Measurements from ENCODE around the gene NEURL3. TPM values are rescaled to one million over a fixed set of nuclear protein-coding genes. Genes with fewer than 3 reads are reported as not detected.

The NEURL3 gene
- total and polyA plus RNA-seq, 9 of the 15 experiments (the other 6 are each of a cell fraction or from before 2014, with no cell fraction given) = not detected

DNA sequence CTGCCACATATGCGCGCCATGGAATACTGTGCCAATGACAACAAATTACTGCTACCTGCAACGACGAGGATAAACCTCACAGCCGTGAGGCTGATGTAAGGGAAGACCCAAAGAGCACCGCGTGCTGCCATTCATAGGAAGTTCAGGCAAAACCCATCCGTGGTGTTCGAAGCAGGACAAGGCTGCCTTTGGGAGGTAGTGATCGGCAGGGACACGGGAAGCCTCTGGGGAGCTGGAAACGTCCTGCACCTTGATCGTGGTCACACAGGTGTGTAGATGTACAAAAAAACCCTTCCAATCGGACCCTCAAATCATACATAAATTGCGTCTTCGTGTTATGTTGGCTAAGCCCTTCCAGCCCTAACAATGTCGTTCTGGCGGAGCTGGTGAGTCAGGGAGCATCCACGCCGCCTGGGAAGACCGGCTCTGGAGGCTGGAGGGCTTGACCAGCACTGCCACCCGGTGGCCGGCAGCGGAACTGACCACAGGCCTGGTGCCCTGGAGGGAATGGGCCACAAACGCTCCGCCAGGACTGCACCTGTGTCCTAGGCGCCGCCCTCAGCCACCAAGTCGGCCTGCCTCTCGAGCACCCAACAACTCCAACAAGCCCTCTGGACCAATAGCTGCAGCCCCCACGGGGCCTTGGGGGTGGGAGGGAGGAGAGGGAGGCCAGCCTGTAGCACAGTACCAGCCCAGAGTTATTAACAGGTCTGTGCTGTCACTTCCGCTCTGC, 4.1 kb upstream of the NEURL3 start (continued):
- TF ChIP-seq, protein P1, sequence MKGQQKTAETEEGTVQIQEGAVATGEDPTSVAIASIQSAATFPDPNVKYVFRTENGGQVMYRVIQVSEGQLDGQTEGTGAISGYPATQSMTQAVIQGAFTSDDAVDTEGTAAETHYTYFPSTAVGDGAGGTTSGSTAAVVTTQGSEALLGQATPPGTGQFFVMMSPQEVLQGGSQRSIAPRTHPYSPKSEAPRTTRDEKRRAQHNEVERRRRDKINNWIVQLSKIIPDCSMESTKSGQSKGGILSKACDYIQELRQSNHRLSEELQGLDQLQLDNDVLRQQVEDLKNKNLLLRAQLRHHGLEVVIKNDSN (CRISPR knock-in tag; IDR thresholded peaks at IDR 0.05) = peak; percentile 7; the same call in 1 of the 2 replicates
- TF ChIP-seq ZBTB17 (CRISPR knock-in tag; IDR thresholded peaks at IDR 0.05) (no peak), POLR2G (IDR thresholded peaks at IDR 0.05; ENCODE audit: low read depth, low read length) (no peak), ZNF717 (CRISPR knock-in tag; IDR thresholded peaks at IDR 0.05) (no peak), PCBP2 (IDR thresholded peaks at IDR 0.05; ENCODE audit: low read depth, low read length, poor library complexity, severe bottlenecking) (no peak), MEF2D (tag; conservative IDR thresholded peaks at IDR 0.05; ENCODE audit: low read depth) (no peak), ESRRA (IDR thresholded peaks at IDR 0.05; ENCODE audit: borderline replicate concordance, low read depth) (peak; percentile 77; the same call in 1 of the 2 replicates), ZFPM2 (CRISPR knock-in tag; IDR thresholded peaks at IDR 0.05) (0 out of 2 replicates have a peak, but pooled peaks have one; percentile 49), LARP7 (IDR thresholded peaks at IDR 0.05) (no peak), STAT5B (CRISPR knock-in tag; IDR thresholded peaks at IDR 0.05) (no peak), SNRNP70 (optimal IDR thresholded peaks at IDR 0.05; ENCODE audit: low read depth, low read length) (no peak), MYNN (IDR thresholded peaks at IDR 0.05) (no peak), MYNN (CRISPR knock-in tag; IDR thresholded peaks at IDR 0.05) (no peak), ETS2 (tag; IDR thresholded peaks at IDR 0.05; ENCODE audit: borderline replicate concordance, poor library complexity, severe bottlenecking) (no peak)
- TF ChIP-seq, protein P2, sequence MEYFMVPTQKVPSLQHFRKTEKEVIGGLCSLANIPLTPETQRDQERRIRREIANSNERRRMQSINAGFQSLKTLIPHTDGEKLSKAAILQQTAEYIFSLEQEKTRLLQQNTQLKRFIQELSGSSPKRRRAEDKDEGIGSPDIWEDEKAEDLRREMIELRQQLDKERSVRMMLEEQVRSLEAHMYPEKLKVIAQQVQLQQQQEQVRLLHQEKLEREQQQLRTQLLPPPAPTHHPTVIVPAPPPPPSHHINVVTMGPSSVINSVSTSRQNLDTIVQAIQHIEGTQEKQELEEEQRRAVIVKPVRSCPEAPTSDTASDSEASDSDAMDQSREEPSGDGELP (CRISPR knock-in tag; IDR thresholded peaks at IDR 0.05; ENCODE audit: borderline replicate concordance) = peak; percentile 18; the same call in 1 of the 2 replicates
- TF ChIP-seq, protein P3, sequence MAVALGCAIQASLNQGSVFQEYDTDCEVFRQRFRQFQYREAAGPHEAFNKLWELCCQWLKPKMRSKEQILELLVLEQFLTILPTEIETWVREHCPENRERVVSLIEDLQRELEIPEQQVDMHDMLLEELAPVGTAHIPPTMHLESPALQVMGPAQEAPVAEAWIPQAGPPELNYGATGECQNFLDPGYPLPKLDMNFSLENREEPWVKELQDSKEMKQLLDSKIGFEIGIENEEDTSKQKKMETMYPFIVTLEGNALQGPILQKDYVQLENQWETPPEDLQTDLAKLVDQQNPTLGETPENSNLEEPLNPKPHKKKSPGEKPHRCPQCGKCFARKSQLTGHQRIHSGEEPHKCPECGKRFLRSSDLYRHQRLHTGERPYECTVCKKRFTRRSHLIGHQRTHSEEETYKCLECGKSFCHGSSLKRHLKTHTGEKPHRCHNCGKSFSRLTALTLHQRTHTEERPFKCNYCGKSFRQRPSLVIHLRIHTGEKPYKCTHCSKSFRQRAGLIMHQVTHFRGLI (CRISPR knock-in tag; IDR thresholded peaks at IDR 0.05) = no peak
- TF ChIP-seq, protein P4, sequence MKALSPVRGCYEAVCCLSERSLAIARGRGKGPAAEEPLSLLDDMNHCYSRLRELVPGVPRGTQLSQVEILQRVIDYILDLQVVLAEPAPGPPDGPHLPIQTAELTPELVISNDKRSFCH (CRISPR knock-in tag; IDR thresholded peaks at IDR 0.05) = no peak
- TF ChIP-seq, protein P4 (tag; IDR thresholded peaks at IDR 0.05) = peak; percentile 50; the same call in 1 of the 2 replicates
- TF ChIP-seq, protein P5, sequence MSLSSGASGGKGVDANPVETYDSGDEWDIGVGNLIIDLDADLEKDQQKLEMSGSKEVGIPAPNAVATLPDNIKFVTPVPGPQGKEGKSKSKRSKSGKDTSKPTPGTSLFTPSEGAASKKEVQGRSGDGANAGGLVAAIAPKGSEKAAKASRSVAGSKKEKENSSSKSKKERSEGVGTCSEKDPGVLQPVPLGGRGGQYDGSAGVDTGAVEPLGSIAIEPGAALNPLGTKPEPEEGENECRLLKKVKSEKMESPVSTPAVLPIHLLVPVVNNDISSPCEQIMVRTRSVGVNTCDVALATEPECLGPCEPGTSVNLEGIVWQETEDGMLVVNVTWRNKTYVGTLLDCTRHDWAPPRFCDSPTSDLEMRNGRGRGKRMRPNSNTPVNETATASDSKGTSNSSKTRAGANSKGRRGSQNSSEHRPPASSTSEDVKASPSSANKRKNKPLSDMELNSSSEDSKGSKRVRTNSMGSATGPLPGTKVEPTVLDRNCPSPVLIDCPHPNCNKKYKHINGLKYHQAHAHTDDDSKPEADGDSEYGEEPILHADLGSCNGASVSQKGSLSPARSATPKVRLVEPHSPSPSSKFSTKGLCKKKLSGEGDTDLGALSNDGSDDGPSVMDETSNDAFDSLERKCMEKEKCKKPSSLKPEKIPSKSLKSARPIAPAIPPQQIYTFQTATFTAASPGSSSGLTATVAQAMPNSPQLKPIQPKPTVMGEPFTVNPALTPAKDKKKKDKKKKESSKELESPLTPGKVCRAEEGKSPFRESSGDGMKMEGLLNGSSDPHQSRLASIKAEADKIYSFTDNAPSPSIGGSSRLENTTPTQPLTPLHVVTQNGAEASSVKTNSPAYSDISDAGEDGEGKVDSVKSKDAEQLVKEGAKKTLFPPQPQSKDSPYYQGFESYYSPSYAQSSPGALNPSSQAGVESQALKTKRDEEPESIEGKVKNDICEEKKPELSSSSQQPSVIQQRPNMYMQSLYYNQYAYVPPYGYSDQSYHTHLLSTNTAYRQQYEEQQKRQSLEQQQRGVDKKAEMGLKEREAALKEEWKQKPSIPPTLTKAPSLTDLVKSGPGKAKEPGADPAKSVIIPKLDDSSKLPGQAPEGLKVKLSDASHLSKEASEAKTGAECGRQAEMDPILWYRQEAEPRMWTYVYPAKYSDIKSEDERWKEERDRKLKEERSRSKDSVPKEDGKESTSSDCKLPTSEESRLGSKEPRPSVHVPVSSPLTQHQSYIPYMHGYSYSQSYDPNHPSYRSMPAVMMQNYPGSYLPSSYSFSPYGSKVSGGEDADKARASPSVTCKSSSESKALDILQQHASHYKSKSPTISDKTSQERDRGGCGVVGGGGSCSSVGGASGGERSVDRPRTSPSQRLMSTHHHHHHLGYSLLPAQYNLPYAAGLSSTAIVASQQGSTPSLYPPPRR (CRISPR knock-in tag; IDR thresholded peaks at IDR 0.05; ENCODE audit: borderline replicate concordance) = 0 out of 2 replicates have a peak, but pooled peaks have one; percentile 54

All from K562 (cell line).